ENCODE measurements around the gene FXR2.

Gene FXR2

GRCh38 chr17:7573324-7574080, 41.2 kb downstream of the FXR2 start:
- DNase-seq, result peak; percentile 83 to 90 (median 90)
- Histone ChIP-seq H3K36me3 (ENCODE audit: control insufficient read depth, insufficient read depth, low read length) (peaks cover 61% of the 10 kb centered on the region), H3K4me1 (ENCODE audit: control insufficient read depth, insufficient read depth, low read length, poor library complexity, severe bottlenecking) (peaks cover 19% of the 10 kb centered on the region), H3K27ac (ENCODE audit: insufficient read depth, low read length, poor library complexity, severe bottlenecking) (peak overlapping the region; percentile 98), H3K4me3 (ENCODE audit: insufficient read depth, low read depth, low read length, poor library complexity, severe bottlenecking) (peak overlapping the region; percentile 100), H3K9me3 (ENCODE audit: control insufficient read depth, low read length) (no peaks in the 10 kb centered on the region), H3K27me3 (replicated peaks; ENCODE audit: control insufficient read depth, insufficient read depth, low read length, poor library complexity, severe bottlenecking) (no peaks in the 10 kb centered on the region)

GRCh38 chr17:7572588-7573323, 41.9 kb downstream of the FXR2 start:
- Histone ChIP-seq H3K36me3 (ENCODE audit: control insufficient read depth, insufficient read depth, low read length) (peaks cover 57% of the 10 kb centered on the region), H3K4me1 (ENCODE audit: control insufficient read depth, insufficient read depth, low read length, poor library complexity, severe bottlenecking) (peaks cover 19% of the 10 kb centered on the region)
- DNase-seq, result peak; percentile 100

GRCh38 chr17:7572338-7572587, 42.4 kb downstream of the FXR2 start:
- DNase-seq, result no peak
- Histone ChIP-seq H3K4me3 (ENCODE audit: insufficient read depth, low read depth, low read length, poor library complexity, severe bottlenecking) (peak overlapping the region; percentile 33), H3K36me3 (ENCODE audit: control insufficient read depth, insufficient read depth, low read length) (peaks cover 56% of the 10 kb centered on the region)

More at GRCh38 chr17:7572588-7573323, 41.9 kb downstream of the FXR2 start:
- Histone ChIP-seq H3K9me3 (ENCODE audit: control insufficient read depth, low read length) (no peaks in the 10 kb centered on the region), H3K27ac (ENCODE audit: insufficient read depth, low read length, poor library complexity, severe bottlenecking) (peak overlapping the region; percentile 98), H3K4me3 (ENCODE audit: insufficient read depth, low read depth, low read length, poor library complexity, severe bottlenecking) (peak overlapping the region; percentile 100), H3K27me3 (replicated peaks; ENCODE audit: control insufficient read depth, insufficient read depth, low read length, poor library complexity, severe bottlenecking) (no peaks in the 10 kb centered on the region)

DNA sequence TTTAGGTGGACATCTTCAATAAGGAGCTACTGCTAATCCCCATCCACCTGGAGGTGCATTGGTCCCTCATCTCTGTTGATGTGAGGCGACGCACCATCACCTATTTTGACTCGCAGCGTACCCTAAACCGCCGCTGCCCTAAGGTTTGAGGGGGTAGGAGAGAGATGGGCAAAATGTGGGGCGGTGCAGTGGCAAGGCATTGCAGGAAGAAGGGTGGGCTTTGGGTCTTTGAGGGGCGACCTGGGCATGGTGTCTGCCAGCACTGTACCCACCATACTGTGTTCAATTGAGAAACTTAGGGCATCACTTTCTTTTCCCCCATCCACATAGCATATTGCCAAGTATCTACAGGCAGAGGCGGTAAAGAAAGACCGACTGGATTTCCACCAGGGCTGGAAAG, 44.3 kb downstream of the FXR2 start:
- no peak for DNase-seq
- no peaks in the 10 kb centered on the region for H3K27me3 ChIP-seq (replicated peaks; ENCODE audit: control insufficient read depth, insufficient read depth, low read length, poor library complexity, severe bottlenecking)
- peaks cover 50% of the 10 kb centered on the region for H3K36me3 ChIP-seq (ENCODE audit: control insufficient read depth, insufficient read depth, low read length)

More at GRCh38 chr17:7572338-7572587, 42.4 kb downstream of the FXR2 start:
- peaks cover 19% of the 10 kb centered on the region for H3K4me1 ChIP-seq (ENCODE audit: control insufficient read depth, insufficient read depth, low read length, poor library complexity, severe bottlenecking)
- no peaks in the 10 kb centered on the region for H3K27me3 ChIP-seq (replicated peaks; ENCODE audit: control insufficient read depth, insufficient read depth, low read length, poor library complexity, severe bottlenecking)
- H3K9me3 ChIP-seq (ENCODE audit: control insufficient read depth, low read length), result no peaks in the 10 kb centered on the region
- peak overlapping the region; percentile 83 for H3K27ac ChIP-seq (ENCODE audit: insufficient read depth, low read length, poor library complexity, severe bottlenecking)

GRCh38 chr17:7569571-7569970, 45.1 kb downstream of the FXR2 start:
- Histone ChIP-seq H3K4me1 (ENCODE audit: control insufficient read depth, insufficient read depth, low read length, poor library complexity, severe bottlenecking) (peaks cover 12% of the 10 kb centered on the region), H3K27me3 (replicated peaks; ENCODE audit: control insufficient read depth, insufficient read depth, low read length, poor library complexity, severe bottlenecking) (no peaks in the 10 kb centered on the region), H3K36me3 (ENCODE audit: control insufficient read depth, insufficient read depth, low read length) (peaks cover 50% of the 10 kb centered on the region), H3K27ac (ENCODE audit: insufficient read depth, low read length, poor library complexity, severe bottlenecking) (no peak overlapping the region), H3K4me3 (ENCODE audit: insufficient read depth, low read depth, low read length, poor library complexity, severe bottlenecking) (no peak overlapping the region), H3K9me3 (ENCODE audit: control insufficient read depth, low read length) (no peaks in the 10 kb centered on the region)
- no peak for DNase-seq

More for the DNA sequence above, 44.3 kb downstream of the FXR2 start:
- no peak overlapping the region for H3K27ac ChIP-seq (ENCODE audit: insufficient read depth, low read length, poor library complexity, severe bottlenecking)
- no peak overlapping the region for H3K4me3 ChIP-seq (ENCODE audit: insufficient read depth, low read depth, low read length, poor library complexity, severe bottlenecking)
- H3K4me1 ChIP-seq (ENCODE audit: control insufficient read depth, insufficient read depth, low read length, poor library complexity, severe bottlenecking), result peaks cover 16% of the 10 kb centered on the region
- no peaks in the 10 kb centered on the region for H3K9me3 ChIP-seq (ENCODE audit: control insufficient read depth, low read length)

- no peaks in the 10 kb centered on the region for H3K9me3 ChIP-seq (ENCODE audit: control insufficient read depth, low read length)
- H3K36me3 ChIP-seq (ENCODE audit: control insufficient read depth, insufficient read depth, low read length), result peaks cover 33% of the 10 kb centered on the region
- H3K27ac ChIP-seq (ENCODE audit: insufficient read depth, low read length, poor library complexity, severe bottlenecking), result peak overlapping the region; percentile 97
- H3K27me3 ChIP-seq (replicated peaks; ENCODE audit: control insufficient read depth, insufficient read depth, low read length, poor library complexity, severe bottlenecking), result no peaks in the 10 kb centered on the region
- H3K4me3 ChIP-seq (ENCODE audit: insufficient read depth, low read depth, low read length, poor library complexity, severe bottlenecking), result peak overlapping the region; percentile 92
- DNase-seq, result no peak
- H3K4me1 ChIP-seq (ENCODE audit: control insufficient read depth, insufficient read depth, low read length, poor library complexity, severe bottlenecking), result peaks cover 16% of the 10 kb centered on the region
Observed at GRCh38 chr17:7563115-7563869, 51.4 kb downstream of the FXR2 start.

- peaks cover 19% of the 10 kb centered on the region for H3K4me1 ChIP-seq (ENCODE audit: control insufficient read depth, insufficient read depth, low read length, poor library complexity, severe bottlenecking)
- no peak for DNase-seq
Observed at GRCh38 chr17:7562208-7562605, 52.5 kb downstream of the FXR2 start.

DNA sequence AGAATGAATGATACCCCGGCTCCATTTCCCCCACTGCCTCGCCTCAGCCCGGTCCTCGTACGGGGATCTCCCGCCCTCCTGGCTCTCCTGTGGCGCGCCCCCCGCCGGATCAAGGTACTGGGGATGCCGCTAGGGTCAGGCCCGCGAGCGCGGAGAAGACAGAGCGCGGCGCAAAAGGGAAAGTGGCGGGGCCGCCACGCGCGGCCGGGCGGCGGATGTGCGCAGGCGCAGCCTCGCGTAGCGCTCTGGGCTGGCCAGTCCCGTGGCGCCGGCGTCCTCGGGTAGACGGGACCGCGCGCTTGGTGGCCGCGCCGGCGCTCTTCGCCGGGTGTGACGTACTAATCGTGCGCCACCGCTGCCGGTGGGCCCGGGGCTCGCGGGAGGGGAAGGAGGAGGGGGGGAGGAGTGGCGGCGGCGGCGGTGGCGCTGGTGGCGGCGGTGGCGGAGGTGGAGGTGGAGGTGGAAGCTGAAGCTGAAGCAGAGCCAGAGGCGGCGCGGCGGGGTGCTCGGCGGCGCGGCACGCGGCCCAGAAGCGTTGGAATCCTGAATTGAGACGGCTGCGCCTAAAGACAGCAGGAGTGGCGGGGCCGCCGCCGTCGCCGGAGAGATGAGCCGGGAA, 53.0 kb downstream of the FXR2 start, which contains the start of gene SENP3:
Gene SENP3, plus strand, starts transcription at position 331 of the 619 bp plus-strand sequence. CDS start 1,158 bp downstream, outside the sequence.
- Histone ChIP-seq H3K36me3 (ENCODE audit: control insufficient read depth, insufficient read depth, low read length) (peaks cover 30% of the 10 kb centered on the region), H3K27ac (ENCODE audit: insufficient read depth, low read length, poor library complexity, severe bottlenecking) (peak within 1 kb of the TSS; percentile 97), H3K4me3 (ENCODE audit: insufficient read depth, low read depth, low read length, poor library complexity, severe bottlenecking) (peak within 1 kb of the TSS; percentile 92), H3K9me3 (ENCODE audit: control insufficient read depth, low read length) (no peaks in the 10 kb centered on the region), H3K4me1 (ENCODE audit: control insufficient read depth, insufficient read depth, low read length, poor library complexity, severe bottlenecking) (peaks cover 19% of the 10 kb centered on the region), H3K27me3 (replicated peaks; ENCODE audit: control insufficient read depth, insufficient read depth, low read length, poor library complexity, severe bottlenecking) (no peaks in the 10 kb centered on the region)
- DNase-seq, result peak; percentile 87 to 91 (median 88)

More at GRCh38 chr17:7562208-7562605, 52.5 kb downstream of the FXR2 start:
- peak overlapping the region; percentile 97 for H3K27ac ChIP-seq (ENCODE audit: insufficient read depth, low read length, poor library complexity, severe bottlenecking)
- H3K27me3 ChIP-seq (replicated peaks; ENCODE audit: control insufficient read depth, insufficient read depth, low read length, poor library complexity, severe bottlenecking), result no peaks in the 10 kb centered on the region
- peak overlapping the region; percentile 92 for H3K4me3 ChIP-seq (ENCODE audit: insufficient read depth, low read depth, low read length, poor library complexity, severe bottlenecking)
- no peaks in the 10 kb centered on the region for H3K9me3 ChIP-seq (ENCODE audit: control insufficient read depth, low read length)
- H3K36me3 ChIP-seq (ENCODE audit: control insufficient read depth, insufficient read depth, low read length), result peaks cover 33% of the 10 kb centered on the region

GRCh38 chr17:7561028-7561575, 53.6 kb downstream of the FXR2 start:
- Histone ChIP-seq H3K27me3 (replicated peaks; ENCODE audit: control insufficient read depth, insufficient read depth, low read length, poor library complexity, severe bottlenecking) (no peaks in the 10 kb centered on the region), H3K36me3 (ENCODE audit: control insufficient read depth, insufficient read depth, low read length) (peaks cover 30% of the 10 kb centered on the region), H3K4me3 (ENCODE audit: insufficient read depth, low read depth, low read length, poor library complexity, severe bottlenecking) (peak overlapping the region; percentile 92), H3K9me3 (ENCODE audit: control insufficient read depth, low read length) (no peaks in the 10 kb centered on the region), H3K4me1 (ENCODE audit: control insufficient read depth, insufficient read depth, low read length, poor library complexity, severe bottlenecking) (peaks cover 19% of the 10 kb centered on the region), H3K27ac (ENCODE audit: insufficient read depth, low read length, poor library complexity, severe bottlenecking) (peak overlapping the region; percentile 97)
- peak; percentile 65 to 79 (median 73) for DNase-seq

Measured in effector memory CD4-positive, alpha-beta T cell (primary cell).